Prostate gland (tissue), 2 donors: ENCODE results near the gene ZNF385D. TPM values are rescaled to one million over a fixed set of nuclear protein-coding genes. Genes with fewer than 3 reads are reported as not detected.

Source experiments
- DNase-seq: peaks from one replicate; pipeline ENCODE4 v3.0.0-alpha.2; 2019; ENCODE audit warnings: low spot score
- H3K27ac ChIP-seq, 2 donors: fragments of 200-600 bp; sonication (generic); 2 replicates each; pipeline ENCODE4 v1.5.1; 2017 to 2019
- H3K27me3 ChIP-seq: fragments of 200-600 bp; sonication (generic); replicated peaks from 2 replicates; pipeline ENCODE4 v1.5.1; 2019; ENCODE audit not compliant: insufficient read depth
- H3K36me3 ChIP-seq, 2 donors: fragments of 200-600 bp; sonication (generic); 1 replicate in 1 of 2; 2 replicates in 1 of 2; pipeline versions ENCODE4 v1.5.1 to v1.8.1; 2017 to 2019
- H3K4me1 ChIP-seq: fragments of 200-600 bp; sonication (generic); replicated peaks from 2 replicates; pipeline ENCODE4 v1.5.1; 2019
- H3K4me3 ChIP-seq, 2 donors: fragments of 200-600 bp; sonication (generic); 2 replicates each; pipeline ENCODE4 v1.5.1; 2017 to 2019
- H3K9me3 ChIP-seq: fragments of 200-600 bp; sonication (generic); 2 replicates; pipeline ENCODE4 v1.5.1; 2017
- POLR2A ChIP-seq: fragments of 450-650 bp; IDR thresholded peaks from one replicate; pipeline ENCODE4 v1.6.1; 2016; ENCODE audit warnings: antibody characterized with exemption, mild to moderate bottlenecking
- POLR2AphosphoS5 ChIP-seq: sonication (generic); formaldehyde crosslinking; IDR thresholded peaks from one replicate; pipeline ENCODE4 v1.6.1; 2017; ENCODE audit warnings: antibody characterized with exemption
- WGBS: methylation state at CpG from one replicate; pipeline ENCODE4 v1.1.5; 2018; 5-methylcytosine and 5-hydroxymethylcytosine counted together
- intact Hi-C: fragments of 100-400 bp; cut with DNase I; formaldehyde crosslinking; loops from one replicate; pipeline ENCODE4 v1.14.2; 2022
- total RNA-seq, 2 donors: library from RNA; depleted of rRNA; stranded (reverse); fragments of >200 nt; gene quantifications; one replicate each; pipeline ENCODE4 v1.1.0, GENCODE V29; 2016
- TF ChIP-seq, protein P1 (sequence below), 4 experiments: fragments of 200-600 bp in 2 of 4; fragments of 450-650 bp in 2 of 4; sonication (generic) in 2 of 4; IDR thresholded peaks; 1 replicate in 3 of 4; 2 replicates in 1 of 4; pipeline ENCODE4 v1.5.1; 2016 to 2019; ENCODE audit warnings: antibody characterized with exemption in 4 of 4, mild to moderate bottlenecking in 2 of 4, moderate library complexity in 2 of 4

Gene ZNF385D
- total RNA-seq, 2 donors from 2014 or later: 1.0 to 5.9 TPM

DNA sequence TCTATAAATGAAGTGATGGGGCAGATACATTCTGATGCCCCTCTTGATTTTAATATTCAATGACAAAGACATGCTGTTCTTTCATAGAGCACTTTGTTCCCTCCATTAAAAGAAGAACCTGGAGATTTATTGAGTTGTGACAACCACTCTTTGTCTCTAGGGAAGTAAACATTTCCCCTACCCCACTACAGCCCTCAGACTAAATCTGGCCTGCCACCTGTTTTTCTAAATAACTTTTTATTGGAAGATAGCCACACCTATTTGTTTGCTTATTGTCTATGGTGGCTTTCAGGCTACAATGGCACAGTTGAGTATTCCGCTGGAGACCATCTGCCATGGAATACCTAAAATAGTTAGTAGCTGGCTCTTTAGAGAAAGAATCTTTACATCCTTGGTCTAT is 41.2 kb upstream of the ZNF385D start:
- no peaks in the 10 kb centered on the region for H3K27me3 ChIP-seq

GRCh38 chr3:21791356-21791755 is 40.3 kb upstream of the ZNF385D start:
- intact Hi-C loops: no loop called here
- no peak for TF ChIP-seq POLR2AphosphoS5
- TF ChIP-seq POLR2A: no peak
- TF ChIP-seq, protein P1, sequence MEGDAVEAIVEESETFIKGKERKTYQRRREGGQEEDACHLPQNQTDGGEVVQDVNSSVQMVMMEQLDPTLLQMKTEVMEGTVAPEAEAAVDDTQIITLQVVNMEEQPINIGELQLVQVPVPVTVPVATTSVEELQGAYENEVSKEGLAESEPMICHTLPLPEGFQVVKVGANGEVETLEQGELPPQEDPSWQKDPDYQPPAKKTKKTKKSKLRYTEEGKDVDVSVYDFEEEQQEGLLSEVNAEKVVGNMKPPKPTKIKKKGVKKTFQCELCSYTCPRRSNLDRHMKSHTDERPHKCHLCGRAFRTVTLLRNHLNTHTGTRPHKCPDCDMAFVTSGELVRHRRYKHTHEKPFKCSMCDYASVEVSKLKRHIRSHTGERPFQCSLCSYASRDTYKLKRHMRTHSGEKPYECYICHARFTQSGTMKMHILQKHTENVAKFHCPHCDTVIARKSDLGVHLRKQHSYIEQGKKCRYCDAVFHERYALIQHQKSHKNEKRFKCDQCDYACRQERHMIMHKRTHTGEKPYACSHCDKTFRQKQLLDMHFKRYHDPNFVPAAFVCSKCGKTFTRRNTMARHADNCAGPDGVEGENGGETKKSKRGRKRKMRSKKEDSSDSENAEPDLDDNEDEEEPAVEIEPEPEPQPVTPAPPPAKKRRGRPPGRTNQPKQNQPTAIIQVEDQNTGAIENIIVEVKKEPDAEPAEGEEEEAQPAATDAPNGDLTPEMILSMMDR (IDR thresholded peaks at IDR 0.05): no peak

More for the DNA sequence above, 41.2 kb upstream of the ZNF385D start:
- no peaks in the 10 kb centered on the region for H3K4me1 ChIP-seq
- TF ChIP-seq, protein P1 (IDR thresholded peaks at IDR 0.05): no peak
- TF ChIP-seq POLR2AphosphoS5 (no peak), POLR2A (no peak)
- intact Hi-C loops: no loop called here
- no peaks in the 10 kb centered on the region for H3K9me3 ChIP-seq
- H3K36me3 ChIP-seq: no peaks in the 10 kb centered on the region
- no peak for DNase-seq
- H3K27ac ChIP-seq: no peak overlapping the region
- H3K4me3 ChIP-seq: no peak overlapping the region
- 75% methylated on average over 1 of the region's 1 CpG for WGBS

DNA sequence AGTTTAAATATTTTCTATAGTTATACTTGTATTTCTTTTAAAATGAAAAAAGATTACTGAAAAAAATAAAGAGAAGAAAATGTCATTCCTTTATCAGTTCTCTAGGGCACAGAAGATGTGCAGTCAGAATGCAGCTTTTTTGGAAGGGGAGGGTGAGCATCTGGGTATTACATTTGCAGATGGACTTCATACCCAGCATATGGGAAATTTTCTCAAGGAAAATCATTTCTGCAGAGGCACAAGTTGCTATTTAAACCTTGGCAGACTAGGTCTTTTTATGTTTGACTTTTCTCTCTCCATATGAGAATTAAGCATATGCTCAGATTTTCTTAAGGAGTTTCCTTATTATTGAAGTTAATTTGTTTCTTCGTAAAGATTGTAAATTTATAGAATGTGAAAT is 39.5 kb upstream of the ZNF385D start:
- Histone ChIP-seq H3K36me3 (no peaks in the 10 kb centered on the region), H3K27me3 (no peaks in the 10 kb centered on the region), H3K27ac (no peak overlapping the region), H3K4me3 (no peak overlapping the region), H3K4me1 (no peaks in the 10 kb centered on the region), H3K9me3 (no peaks in the 10 kb centered on the region)
- 55% methylated on average over 1 of the region's 1 CpG for WGBS
- intact Hi-C loops: no loop called here
- TF ChIP-seq, protein P1 (IDR thresholded peaks at IDR 0.05): no peak
- no peak for TF ChIP-seq POLR2A
- TF ChIP-seq POLR2AphosphoS5: no peak
- no peak for DNase-seq

More at GRCh38 chr3:21791356-21791755, 40.3 kb upstream of the ZNF385D start:
- no peak for DNase-seq
- no peaks in the 10 kb centered on the region for H3K9me3 ChIP-seq
- H3K27ac ChIP-seq: no peak overlapping the region
- H3K4me1 ChIP-seq: no peaks in the 10 kb centered on the region
- H3K36me3 ChIP-seq: no peaks in the 10 kb centered on the region
- no peak overlapping the region for H3K4me3 ChIP-seq
- 72% methylated on average over 2 of the region's 2 CpGs for WGBS
- H3K27me3 ChIP-seq: no peaks in the 10 kb centered on the region

- Histone ChIP-seq H3K27ac (no peak overlapping the region), H3K4me3 (no peak overlapping the region), H3K36me3 (no peaks in the 10 kb centered on the region), H3K27me3 (no peaks in the 10 kb centered on the region), H3K9me3 (no peaks in the 10 kb centered on the region), H3K4me1 (no peaks in the 10 kb centered on the region)
- TF ChIP-seq POLR2A: no peak
- TF ChIP-seq POLR2AphosphoS5: no peak
- TF ChIP-seq, protein P1 (IDR thresholded peaks at IDR 0.05): no peak
- intact Hi-C loops: no loop called here
- 56% methylated on average over 1 of the region's 1 CpG for WGBS
- no peak for DNase-seq
These were observed 38.7 kb upstream of the ZNF385D start for GRCh38 chr3:21789730-21790129.

DNA sequence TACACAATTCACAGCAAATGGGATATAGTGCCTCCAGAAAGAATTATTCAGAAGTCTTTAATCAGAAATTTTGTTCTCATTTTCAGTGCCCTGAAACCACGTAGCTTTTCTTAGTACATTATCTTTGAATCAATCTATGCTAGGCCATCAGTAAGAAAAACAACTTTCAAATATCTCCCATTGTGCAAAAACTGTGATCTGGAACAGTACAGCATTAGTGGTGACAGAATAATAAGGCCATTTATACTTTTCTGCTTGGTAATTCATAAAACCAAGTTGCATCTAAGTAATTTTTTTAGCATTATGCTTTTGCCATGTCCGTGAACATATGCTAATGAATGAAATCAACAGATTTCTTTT is 35.4 kb upstream of the ZNF385D start:
- Histone ChIP-seq H3K4me3 (no peak overlapping the region), H3K4me1 (no peaks in the 10 kb centered on the region), H3K9me3 (no peaks in the 10 kb centered on the region), H3K27me3 (no peaks in the 10 kb centered on the region), H3K36me3 (no peaks in the 10 kb centered on the region), H3K27ac (peak overlapping the region in 1 of 2 donors; percentile 10)
- intact Hi-C loops: no loop called here
- no peak for DNase-seq
- TF ChIP-seq POLR2A: no peak
- TF ChIP-seq POLR2AphosphoS5: no peak
- TF ChIP-seq, protein P1 (IDR thresholded peaks at IDR 0.05): no peak
- 36% methylated on average over 2 of the region's 2 CpGs for WGBS
